BLaER1 (cell line): ENCODE data around the gene EEF1AKMT4.
"Not testable (repeated sequence)": the region's sequence is repeated elsewhere in the genome, so short reads cannot be mapped to it uniquely, and the experiment has no call there.

Experiments
- H3K27ac ChIP-seq: shearing (Covaris generic); formaldehyde crosslinking; 2 replicates; pipeline ENCODE4 v1.8.1; 2022
- H3K27me3 ChIP-seq: shearing (Covaris generic); formaldehyde crosslinking; 2 replicates; pipeline ENCODE4 v1.8.1; 2022
- H3K36me3 ChIP-seq: shearing (Covaris generic); formaldehyde crosslinking; 2 replicates; pipeline ENCODE4 v1.8.1; 2022
- H3K4me1 ChIP-seq: shearing (Covaris generic); formaldehyde crosslinking; 2 replicates; pipeline ENCODE4 v1.8.1; 2022
- H3K4me2 ChIP-seq: shearing (Covaris generic); formaldehyde crosslinking; 2 replicates; pipeline ENCODE4 v1.8.1; 2022
- H3K4me3 ChIP-seq: shearing (Covaris generic); formaldehyde crosslinking; 2 replicates; pipeline ENCODE4 v1.8.1; 2022
- H3K9ac ChIP-seq: shearing (Covaris generic); formaldehyde crosslinking; 2 replicates; pipeline ENCODE4 v1.8.1; 2022
- H3K9me3 ChIP-seq: shearing (Covaris generic); formaldehyde crosslinking; 2 replicates; pipeline ENCODE4 v1.8.1; 2022
- H4K20me1 ChIP-seq: shearing (Covaris generic); formaldehyde crosslinking; 2 replicates; pipeline ENCODE4 v1.8.1; 2022
- Cebpa-rat ChIP-seq: shearing (Covaris generic); IDR thresholded peaks from 2 replicates; pipeline ENCODE4 v1.8.1; 2022

Gene EEF1AKMT4

GRCh38 chr3:184259878-184260723 lies 10.6 kb downstream of the EEF1AKMT4 start:
- Histone ChIP-seq H3K9me3 (no peaks in the 10 kb centered on the region), H3K4me2 (peak overlapping the region; percentile 96), H3K4me1 (peaks cover 27% of the 10 kb centered on the region), H3K36me3 (peaks cover 11% of the 10 kb centered on the region), H3K9ac (no peak overlapping the region), H4K20me1 (peaks cover 73% of the 10 kb centered on the region), H3K27ac (no peak overlapping the region), H3K27me3 (peaks cover 71% of the 10 kb centered on the region), H3K4me3 (peak overlapping the region; percentile 66)
- TF ChIP-seq Cebpa-rat: no peak

GRCh38 chr3:184260724-184261269 lies 11.3 kb downstream of the EEF1AKMT4 start:
- peaks cover 27% of the 10 kb centered on the region for H3K4me1 ChIP-seq
- no peak overlapping the region for H3K27ac ChIP-seq
- H3K4me3 ChIP-seq: peak overlapping the region; percentile 66
- H3K9me3 ChIP-seq: no peaks in the 10 kb centered on the region
- H3K4me2 ChIP-seq: peak overlapping the region; percentile 96
- H3K36me3 ChIP-seq: peaks cover 11% of the 10 kb centered on the region
- H4K20me1 ChIP-seq: peaks cover 66% of the 10 kb centered on the region
- H3K9ac ChIP-seq: no peak overlapping the region
- TF ChIP-seq Cebpa-rat: no peak
- peaks cover 71% of the 10 kb centered on the region for H3K27me3 ChIP-seq

GRCh38 chr3:184261270-184261853 lies 11.9 kb downstream of the EEF1AKMT4 start, which contains the start of gene CAMK2N2:
CAMK2N2 (minus strand) TSS chr3:184261553; CDS start chr3:184261285, 268 bp downstream.
- Histone ChIP-seq H4K20me1 (peaks cover 61% of the 10 kb centered on the region), H3K9ac (no peak within 1 kb of the TSS), H3K9me3 (no peaks in the 10 kb centered on the region), H3K4me3 (peak within 1 kb of the TSS; percentile 66), H3K4me2 (peak within 1 kb of the TSS; percentile 96), H3K4me1 (peaks cover 27% of the 10 kb centered on the region), H3K27ac (no peak within 1 kb of the TSS), H3K36me3 (peaks cover 11% of the 10 kb centered on the region), H3K27me3 (peaks cover 71% of the 10 kb centered on the region)
- no peak for TF ChIP-seq Cebpa-rat

GRCh38 chr3:184261854-184262763 lies 12.6 kb downstream of the EEF1AKMT4 start:
- Histone ChIP-seq H3K27ac (no peak overlapping the region), H3K27me3 (peaks cover 71% of the 10 kb centered on the region), H3K4me2 (peak overlapping the region; percentile 96), H3K9me3 (peaks cover under 1% of the 10 kb centered on the region; the same call in 1 of the 2 replicates), H3K4me3 (peak overlapping the region; percentile 66), H4K20me1 (peaks cover 53% of the 10 kb centered on the region), H3K4me1 (peaks cover 27% of the 10 kb centered on the region), H3K9ac (no peak overlapping the region), H3K36me3 (peaks cover 11% of the 10 kb centered on the region)
- TF ChIP-seq Cebpa-rat: no peak

- H3K4me3 ChIP-seq: no peak overlapping the region
- no peak overlapping the region for H3K9ac ChIP-seq
- peaks cover 71% of the 10 kb centered on the region for H3K27me3 ChIP-seq
- no peak for TF ChIP-seq Cebpa-rat
- peaks cover 47% of the 10 kb centered on the region for H4K20me1 ChIP-seq
- peak overlapping the region; percentile 96 for H3K4me2 ChIP-seq
- peaks cover 27% of the 10 kb centered on the region for H3K4me1 ChIP-seq
- H3K27ac ChIP-seq: no peak overlapping the region
- peaks cover 11% of the 10 kb centered on the region for H3K36me3 ChIP-seq
- H3K9me3 ChIP-seq: peaks cover 7% of the 10 kb centered on the region; the same call in 1 of the 2 replicates
Measured at GRCh38 chr3:184262764-184263179, 13.3 kb downstream of the EEF1AKMT4 start.

- Histone ChIP-seq H3K4me1 (peaks cover 14% of the 10 kb centered on the region), H3K27me3 (peaks cover 26% of the 10 kb centered on the region)
- H3K27ac ChIP-seq, H3K4me3 ChIP-seq, H3K36me3 ChIP-seq, H4K20me1 ChIP-seq, H3K4me2 ChIP-seq, H3K9me3 ChIP-seq, H3K9ac ChIP-seq: not testable (repeated sequence)
Measured at GRCh38 chr3:184267249-184267648, 17.8 kb downstream of the EEF1AKMT4 start.

GRCh38 chr3:184272269-184272668 lies 22.8 kb downstream of the EEF1AKMT4 start:
- Histone ChIP-seq H3K4me1 (peaks cover 10% of the 10 kb centered on the region), H3K4me3 (no peak overlapping the region), H3K9me3 (peaks cover 5% of the 10 kb centered on the region; the same call in 1 of the 2 replicates), H4K20me1 (no peaks in the 10 kb centered on the region), H3K4me2 (0 out of 2 replicates have a peak overlapping the region, but pooled peaks have one; percentile 18), H3K36me3 (no peaks in the 10 kb centered on the region), H3K27me3 (peaks cover 27% of the 10 kb centered on the region), H3K27ac (no peak overlapping the region), H3K9ac (no peak overlapping the region)
- no peak for TF ChIP-seq Cebpa-rat

- Histone ChIP-seq H3K9ac (no peak overlapping the region), H3K27ac (no peak overlapping the region), H3K4me2 (no peak overlapping the region), H3K27me3 (peaks cover 34% of the 10 kb centered on the region), H3K9me3 (no peaks in the 10 kb centered on the region), H4K20me1 (no peaks in the 10 kb centered on the region), H3K4me3 (no peak overlapping the region), H3K4me1 (peaks cover 10% of the 10 kb centered on the region), H3K36me3 (no peaks in the 10 kb centered on the region)
- TF ChIP-seq Cebpa-rat: no peak
Measured at GRCh38 chr3:184275381-184275701, 25.9 kb downstream of the EEF1AKMT4 start.
